ENCODE measurements around the gene TCEANC2. TPM values are rescaled to one million over a fixed set of nuclear protein-coding genes. Genes with fewer than 3 reads are reported as not detected.
"Not testable (repeated sequence)": the region's sequence is repeated elsewhere in the genome, so short reads cannot be mapped to it uniquely, and the experiment has no call there.

The TCEANC2 gene
- total and polyA plus RNA-seq, 2 of the 4 experiments (the other 2 are of a cell fraction) = 2.4 to 3.2 TPM

DNA sequence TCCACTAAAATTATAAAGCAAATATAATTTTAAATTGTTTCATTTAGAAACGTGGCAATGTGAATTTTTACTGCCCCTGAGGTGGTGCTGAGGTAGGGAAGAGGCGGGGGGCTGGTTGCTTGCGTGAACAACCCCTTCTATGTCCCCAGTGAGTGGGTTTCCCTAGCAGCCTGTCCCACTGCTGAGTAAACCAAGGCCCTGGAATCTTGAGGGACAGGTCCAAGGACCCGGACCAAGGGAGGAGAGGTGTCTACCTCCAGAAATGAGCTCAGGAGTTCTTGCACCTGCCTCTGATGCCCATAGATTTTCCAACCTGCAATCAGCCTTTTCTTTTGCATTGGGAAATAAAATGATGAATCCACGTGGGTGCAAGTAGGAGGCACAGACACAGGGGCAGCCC is 34.8 kb upstream of the TCEANC2 start:
- ChIA-PET POLR2A (ENCODE audit: unreplicated experiment) (no interaction called here), CTCF (no interaction called here)
- Histone ChIP-seq H3K4me1 (ENCODE audit: control insufficient read depth, insufficient read depth, low read length) (peaks cover 3% of the 10 kb centered on the region; the same call in 1 of the 2 replicates), H3K4me3 (ENCODE audit: insufficient read depth, low read depth, low read length) (no peak overlapping the region), H3K9me3 (ENCODE audit: control insufficient read depth, insufficient read depth, low read length) (no peaks in the 10 kb centered on the region), H2BK15ac (ENCODE audit: low read depth, low read length) (no peak overlapping the region), H3K36me3 (ENCODE audit: control insufficient read depth, insufficient read depth, low read length) (no peaks in the 10 kb centered on the region), H3K27ac (ENCODE audit: insufficient read depth, low read length) (no peak overlapping the region), H3K9me1 (ENCODE audit: insufficient read depth, low read length) (peaks cover 4% of the 10 kb centered on the region; the same call in 1 of the 2 replicates), H2BK20ac (ENCODE audit: low read depth, low read length) (no peak overlapping the region), H2AFZ (replicated peaks; ENCODE audit: low read length, poor library complexity) (peak overlapping the region; percentile 40), H2AK5ac (ENCODE audit: low read depth, low read length) (no peak overlapping the region), H2BK5ac (ENCODE audit: low read depth, low read length, poor library complexity, severe bottlenecking) (no peak overlapping the region), H3K4ac (ENCODE audit: low read depth, low read length) (no peak overlapping the region), H3K18ac (ENCODE audit: low read depth, low read length) (no peak overlapping the region), H2AK9ac (replicated peaks; ENCODE audit: low read depth, low read length, poor library complexity) (no peak overlapping the region), H2BK120ac (ENCODE audit: low read depth, low read length) (no peak overlapping the region), H3K4me2 (ENCODE audit: low read depth, low read length) (no peak overlapping the region), H4K91ac (ENCODE audit: insufficient read depth, low read depth, low read length) (no peak overlapping the region), H4K5ac (ENCODE audit: low read depth, low read length) (no peak overlapping the region), H3K14ac (replicated peaks; ENCODE audit: low read depth, low read length) (no peak overlapping the region), H4K20me1 (ENCODE audit: insufficient read depth, low read length) (0 out of 2 replicates have a peak, but pooled peaks cover 5% of the 10 kb centered on the region), H3K9ac (ENCODE audit: low read depth, low read length) (no peak overlapping the region), H4K8ac (ENCODE audit: low read depth in 2 of 2, low read length in 2 of 2) (no peak overlapping the region), H3K56ac (ENCODE audit: extremely low read depth, insufficient read depth, low read length) (no peak overlapping the region), H3K23ac (ENCODE audit: low read depth, low read length) (no peak overlapping the region), H3K27me3 (ENCODE audit: control insufficient read depth, insufficient read depth, low read length) (peaks cover 37% of the 10 kb centered on the region), H3K79me1 (ENCODE audit: low read depth in 1 of 2, low read length in 2 of 2) (no peaks in the 10 kb centered on the region)
- dilution Hi-C loops (cut with HindIII; ENCODE audit: low sequenced_read_pairs, unreplicated experiment) = no loop called here
- in situ Hi-C loops (cut with MboI; ENCODE audit: low sequenced_read_pairs) = no loop called here
- DNase-seq = no peak
- BruUV-seq (replicated peaks) = no TSS peak
- intact Hi-C loops (cut with micrococcal nuclease) = no loop called here
- TF ChIP-seq RAD21 (IDR thresholded peaks at IDR 0.05; ENCODE audit: low read length) (no peak), POLR2A (IDR thresholded peaks at IDR 0.05; ENCODE audit: low read depth, low read length) (no peak)
- no peak for ATAC-seq (ENCODE audit: low read depth)
- WGBS, 2 experiments (ENCODE audit: extremely low coverage in 2 of 2, insufficient read length in 1 of 2) = 83% methylated on average over 1 of the region's 5 CpGs; no CpG with 5 or more reads in 1 of the 2 experiments

GRCh38 chr1:54019562-54020176 is 33.7 kb upstream of the TCEANC2 start:
- in situ Hi-C loops (cut with MboI; ENCODE audit: low sequenced_read_pairs); POLR2A ChIA-PET (ENCODE audit: unreplicated experiment); H3K4me2 ChIP-seq (ENCODE audit: low read depth, low read length); H3K14ac ChIP-seq (replicated peaks; ENCODE audit: low read depth, low read length); ATAC-seq (ENCODE audit: low read depth); H2BK5ac ChIP-seq (ENCODE audit: low read depth, low read length, poor library complexity, severe bottlenecking); H4K91ac ChIP-seq (ENCODE audit: insufficient read depth, low read depth, low read length); dilution Hi-C loops (cut with HindIII; ENCODE audit: low sequenced_read_pairs, unreplicated experiment); H3K56ac ChIP-seq (ENCODE audit: extremely low read depth, insufficient read depth, low read length); H3K4me3 ChIP-seq (ENCODE audit: insufficient read depth, low read depth, low read length); intact Hi-C loops (cut with micrococcal nuclease); H4K5ac ChIP-seq (ENCODE audit: low read depth, low read length); H2AK5ac ChIP-seq (ENCODE audit: low read depth, low read length); H3K9me1 ChIP-seq (ENCODE audit: insufficient read depth, low read length); H2AK9ac ChIP-seq (replicated peaks; ENCODE audit: low read depth, low read length, poor library complexity); H4K20me1 ChIP-seq (ENCODE audit: insufficient read depth, low read length); H3K79me1 ChIP-seq (ENCODE audit: low read depth in 1 of 2, low read length in 2 of 2); H4K8ac ChIP-seq (ENCODE audit: low read depth in 2 of 2, low read length in 2 of 2); H3K36me3 ChIP-seq (ENCODE audit: control insufficient read depth, insufficient read depth, low read length); H3K18ac ChIP-seq (ENCODE audit: low read depth, low read length); DNase-seq; CTCF ChIA-PET; H3K27ac ChIP-seq (ENCODE audit: insufficient read depth, low read length); H3K9me3 ChIP-seq (ENCODE audit: control insufficient read depth, insufficient read depth, low read length); H2BK15ac ChIP-seq (ENCODE audit: low read depth, low read length); H3K23ac ChIP-seq (ENCODE audit: low read depth, low read length); H3K4ac ChIP-seq (ENCODE audit: low read depth, low read length); BruUV-seq (replicated peaks); H2BK120ac ChIP-seq (ENCODE audit: low read depth, low read length); H3K9ac ChIP-seq (ENCODE audit: low read depth, low read length); H2AFZ ChIP-seq (replicated peaks; ENCODE audit: low read length, poor library complexity); H2BK20ac ChIP-seq (ENCODE audit: low read depth, low read length); H3K4me1 ChIP-seq (ENCODE audit: control insufficient read depth, insufficient read depth, low read length): not testable (repeated sequence)
- WGBS, 2 experiments (ENCODE audit: extremely low coverage in 2 of 2, insufficient read length in 1 of 2) = 71% methylated on average over 3 of the region's 10 CpGs; no CpG with 5 or more reads in 1 of the 2 experiments
- peaks cover 29% of the 10 kb centered on the region for H3K27me3 ChIP-seq (ENCODE audit: control insufficient read depth, insufficient read depth, low read length)
